NOMO-1 (cell line): Measurements from ENCODE around the gene PCNX2.
"Not testable (repeated sequence)": the region's sequence is repeated elsewhere in the genome, so short reads cannot be mapped to it uniquely, and the experiment has no call there.

ENCODE experiments used
- DNase-seq, 2 experiments: peaks; one replicate each; lab custom pipeline; 2025; ENCODE audit not compliant: unreplicated experiment in 2 of 2; lab: John Stamatoyannopoulos, UW

PCNX2 gene

DNA sequence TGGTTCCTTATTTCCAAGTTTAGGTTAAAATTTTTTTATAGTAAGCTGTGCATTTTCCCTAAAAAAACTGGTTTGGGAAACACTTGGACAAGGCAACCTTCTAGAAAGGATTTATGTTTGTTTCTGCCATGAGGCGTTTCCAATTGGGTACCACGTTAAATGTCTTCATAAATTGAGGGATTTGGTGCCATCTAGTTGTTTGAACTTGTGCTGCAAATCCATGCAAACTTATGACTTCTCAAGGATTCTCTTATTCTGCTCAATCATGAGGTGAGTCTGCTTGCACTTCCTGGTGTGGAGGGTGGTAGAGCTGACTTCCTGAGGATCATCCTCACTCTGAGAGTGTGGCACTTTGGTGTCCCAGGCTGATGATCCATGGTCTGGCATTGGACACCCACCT, 123.3 kb downstream of the PCNX2 start:
- DNase-seq = peak; percentile 20 to 45

DNA sequence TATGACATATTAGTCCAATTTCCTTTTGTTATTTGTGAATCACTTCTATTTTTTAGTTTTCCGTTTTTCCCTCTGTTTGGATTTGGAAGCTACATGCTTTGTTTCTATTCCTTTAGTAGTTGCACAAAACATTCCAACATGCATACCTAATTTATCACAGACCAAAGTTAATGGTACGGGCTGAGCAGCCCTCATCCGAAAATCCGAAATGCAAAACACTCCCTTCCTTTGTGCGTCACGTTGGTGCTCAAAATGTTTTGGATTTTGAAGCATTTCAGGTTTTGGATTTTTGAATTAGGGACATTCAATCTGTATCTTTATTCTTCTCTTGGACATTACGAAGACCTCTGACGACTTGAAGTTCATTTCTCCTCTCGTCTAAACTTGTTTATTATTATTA, 124.8 kb downstream of the PCNX2 start:
- no peak for DNase-seq

DNA sequence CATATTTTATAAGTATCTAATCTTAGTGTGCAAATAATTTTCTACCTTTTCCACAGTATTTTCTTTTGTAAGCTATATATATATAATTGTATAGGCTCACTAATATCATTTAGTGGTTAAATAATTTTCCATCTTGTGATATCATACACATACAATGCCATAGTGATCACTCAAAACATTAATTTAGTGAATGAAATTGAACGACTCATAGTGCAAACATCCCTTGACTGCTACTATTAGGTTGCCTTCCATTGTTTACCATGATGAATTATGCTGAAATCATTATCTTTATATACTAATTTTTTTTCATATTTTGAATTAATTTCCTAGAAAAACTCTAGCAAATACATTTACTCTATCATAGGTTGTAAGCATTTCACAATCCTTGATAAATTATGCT, 127.1 kb downstream of the PCNX2 start:
- no peak for DNase-seq

DNA sequence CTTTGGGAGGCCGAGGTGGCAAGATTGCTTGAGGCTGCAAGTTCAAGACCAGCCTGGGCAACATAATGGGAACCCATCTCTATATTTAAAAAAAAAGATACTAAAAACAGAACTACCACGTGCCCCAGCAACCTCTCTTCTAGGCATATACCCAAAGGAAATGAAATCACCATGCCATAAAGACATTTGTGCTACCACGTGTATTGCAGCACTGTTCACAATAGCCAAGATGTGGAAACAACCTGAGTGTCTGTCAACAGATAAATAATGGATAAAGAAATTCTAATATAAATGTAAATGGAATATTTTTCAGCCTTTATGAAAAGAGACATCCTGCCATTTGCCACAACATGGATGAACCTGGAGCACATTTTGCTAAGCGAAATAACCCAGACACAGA, 128.6 kb downstream of the PCNX2 start:
- no peak for DNase-seq

DNA sequence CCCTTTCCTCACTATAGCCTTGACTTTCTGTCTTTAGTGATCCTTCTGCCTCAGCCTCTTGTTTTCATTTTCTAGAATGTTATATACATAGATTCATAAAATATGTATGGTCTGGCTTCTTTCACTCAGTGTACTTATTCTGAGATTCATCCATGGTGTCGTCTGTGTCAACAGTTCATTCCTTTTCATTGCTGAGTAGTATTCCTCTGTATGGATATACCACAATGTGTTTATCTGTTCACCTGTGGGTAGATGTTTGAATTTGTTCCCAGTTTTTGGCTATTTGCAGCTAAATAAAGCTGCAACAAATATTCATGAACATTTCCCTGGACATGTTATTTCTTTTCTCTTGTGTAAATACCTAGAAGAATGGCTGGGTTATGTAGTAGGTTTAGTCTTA, 131.8 kb downstream of the PCNX2 start:
- DNase-seq = no peak

DNA sequence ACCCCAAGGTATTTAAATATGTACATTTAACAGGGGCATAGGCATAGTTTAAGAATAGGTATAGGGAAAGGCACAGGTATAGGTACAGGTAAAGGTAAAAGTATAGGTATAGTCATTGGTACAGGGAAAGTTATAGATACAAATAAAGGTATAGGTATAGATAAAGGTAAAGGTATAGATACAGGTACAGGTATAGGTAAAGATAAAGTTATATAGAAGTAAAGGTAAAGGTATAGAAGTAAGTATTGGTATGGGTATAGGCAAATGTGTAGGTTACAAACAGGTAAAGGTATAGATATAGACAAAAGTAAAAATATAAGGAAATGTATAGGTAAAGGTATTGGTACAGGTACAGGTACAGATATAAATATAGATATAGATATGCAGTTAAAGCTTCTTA, 137.2 kb downstream of the PCNX2 start:
- DNase-seq = no peak

DNA sequence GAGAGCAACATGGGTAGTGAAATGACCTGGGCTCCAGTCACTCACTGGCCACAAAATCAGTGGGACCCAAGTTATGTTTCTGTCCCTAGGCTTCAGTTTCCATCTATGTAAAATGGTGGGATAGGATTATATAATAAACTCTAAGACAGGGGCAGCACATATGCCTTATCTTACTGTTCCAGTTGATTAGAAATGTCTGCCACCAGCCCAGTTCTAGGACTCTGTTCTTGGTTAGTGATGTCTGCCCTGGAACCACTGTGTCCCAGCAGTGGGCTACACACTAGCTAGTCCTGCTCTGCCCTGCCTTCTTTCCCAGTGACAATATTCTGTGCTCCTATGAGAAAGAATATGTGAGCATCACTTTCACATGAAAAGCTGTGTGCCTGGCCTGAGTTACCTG, 138.3 kb downstream of the PCNX2 start:
- DNase-seq = no peak

DNA sequence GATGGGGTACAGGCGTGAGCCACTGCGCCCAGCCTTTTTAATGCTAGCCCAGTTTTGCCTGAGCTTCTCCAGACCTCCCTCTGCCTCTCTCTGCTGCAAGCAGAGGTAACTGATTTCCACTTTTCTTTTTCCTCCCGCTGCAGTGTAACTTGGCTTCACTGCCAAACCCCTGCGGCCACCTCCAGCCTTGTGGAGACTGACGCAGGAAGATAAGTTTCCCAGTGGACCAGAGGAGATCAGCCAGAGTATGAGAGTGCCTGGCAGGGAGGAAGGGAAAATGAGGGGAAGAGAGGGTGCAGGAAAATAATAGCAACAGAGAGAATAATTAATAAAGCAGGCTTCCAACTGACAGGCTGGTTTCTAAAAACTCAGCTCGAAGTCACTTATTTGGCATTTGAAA, 143.7 kb downstream of the PCNX2 start:
- no peak for DNase-seq

DNA sequence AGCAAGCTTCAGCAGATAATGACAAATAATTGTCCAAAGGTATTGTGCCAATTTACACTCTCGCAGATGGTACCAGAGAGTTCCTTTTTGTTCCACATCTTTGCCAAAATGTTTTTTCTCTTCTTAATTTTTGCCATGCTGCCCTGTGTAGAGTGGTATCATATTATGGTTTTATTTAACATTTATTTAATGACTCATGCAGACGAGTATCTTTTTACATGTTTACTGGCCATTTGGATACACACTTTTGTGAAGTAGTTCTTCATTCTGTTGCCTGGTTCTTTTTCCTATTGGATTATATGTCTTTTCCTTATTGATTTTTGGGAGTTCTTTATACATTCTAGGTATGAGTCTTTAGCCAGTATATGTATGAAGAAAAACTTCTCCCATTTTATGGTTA, 151.1 kb downstream of the PCNX2 start:
- DNase-seq = no peak

DNA sequence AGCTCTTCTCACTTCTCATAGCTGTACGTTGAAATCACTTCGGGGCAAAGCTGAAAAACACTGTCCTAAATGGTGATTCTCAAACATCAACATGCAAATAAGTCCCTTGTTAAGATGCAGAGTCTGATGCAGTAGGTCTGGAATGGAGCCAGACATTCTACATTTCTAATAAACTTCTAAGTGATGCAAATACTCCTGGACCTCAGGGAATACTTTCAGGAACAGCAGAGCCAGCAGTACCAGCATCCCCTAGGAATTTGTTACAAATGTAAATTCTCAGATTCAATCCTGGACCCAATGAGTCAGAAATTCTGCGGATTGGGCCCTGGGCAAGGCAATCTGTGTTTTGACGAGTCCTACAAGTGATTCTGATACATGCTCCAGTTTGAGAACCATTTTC, 152.3 kb downstream of the PCNX2 start:
- DNase-seq = no peak

DNA sequence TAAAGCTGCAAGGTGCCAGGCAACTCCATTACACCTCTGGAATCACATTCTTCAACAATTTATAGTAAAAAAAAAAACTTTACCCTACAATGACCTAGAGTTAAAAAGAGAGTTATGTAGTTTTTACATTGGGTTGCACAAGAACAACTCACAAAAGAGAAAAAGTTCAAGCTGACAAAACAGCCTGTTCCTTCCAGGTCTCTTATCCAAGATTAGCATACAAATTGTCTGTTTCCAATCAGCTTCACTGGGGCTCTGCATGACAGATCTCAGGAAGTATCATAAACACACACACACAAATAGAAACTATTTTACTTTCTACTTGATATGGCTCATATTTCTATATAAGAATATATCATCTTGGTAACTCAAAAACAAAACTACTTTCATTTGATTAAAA, 154.6 kb downstream of the PCNX2 start:
- DNase-seq = no peak

DNA sequence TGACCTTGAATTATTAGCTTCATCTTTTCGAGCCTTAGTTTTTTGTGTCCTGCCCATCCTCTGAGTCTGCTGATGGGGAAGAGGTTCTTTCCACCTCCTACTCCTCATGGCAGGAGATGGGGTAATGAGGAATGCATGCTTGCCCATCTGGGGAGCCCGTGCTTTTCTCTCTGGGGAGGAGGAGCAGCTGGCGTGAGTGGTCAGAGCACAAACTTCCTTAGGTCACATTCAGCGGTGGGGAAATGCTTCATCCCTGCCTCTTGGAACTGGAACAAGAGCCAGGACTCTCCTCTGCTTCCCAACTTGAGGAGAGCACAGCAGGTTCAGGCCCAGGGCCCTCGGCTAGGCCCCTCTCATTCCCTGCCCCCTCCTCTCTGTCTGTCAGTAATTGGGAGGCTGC, 155.0 kb downstream of the PCNX2 start:
- DNase-seq = no peak

DNA sequence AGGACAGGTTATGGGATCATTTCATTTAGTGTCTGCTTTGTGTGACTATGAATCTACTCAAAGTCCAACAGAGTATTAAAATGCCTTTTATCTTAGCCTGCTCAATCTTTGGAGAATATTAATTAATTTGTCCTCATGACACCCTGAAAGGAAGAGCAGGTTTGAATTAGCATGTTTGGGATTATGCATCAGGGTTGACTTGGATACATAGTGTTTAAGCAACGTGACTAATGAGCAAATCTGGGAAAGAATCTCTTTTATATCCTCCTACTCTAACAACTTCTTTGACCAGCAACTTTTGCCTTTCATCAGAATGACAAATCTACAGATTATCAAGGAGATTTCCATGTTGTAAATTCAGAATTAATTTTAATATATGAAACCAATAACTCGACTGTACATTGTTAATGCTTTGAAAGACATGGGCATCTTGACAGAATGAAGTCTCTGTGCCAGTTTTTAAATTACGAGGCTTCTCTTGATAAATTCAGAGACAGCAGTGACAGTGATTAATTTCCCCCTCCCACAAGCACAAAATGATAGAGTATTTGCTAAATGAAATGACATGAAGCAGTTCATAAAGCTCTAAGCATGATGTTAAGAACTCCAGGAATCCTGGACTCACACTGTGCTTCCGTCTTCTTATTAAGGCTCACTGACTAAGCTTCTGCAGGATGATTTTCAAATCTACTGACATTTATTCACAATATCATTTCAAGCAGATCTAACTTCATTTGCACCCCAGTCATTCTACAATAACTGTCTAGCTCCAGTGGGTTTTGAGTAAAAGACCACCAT, 156.5 kb downstream of the PCNX2 start:
- no peak for DNase-seq

DNA sequence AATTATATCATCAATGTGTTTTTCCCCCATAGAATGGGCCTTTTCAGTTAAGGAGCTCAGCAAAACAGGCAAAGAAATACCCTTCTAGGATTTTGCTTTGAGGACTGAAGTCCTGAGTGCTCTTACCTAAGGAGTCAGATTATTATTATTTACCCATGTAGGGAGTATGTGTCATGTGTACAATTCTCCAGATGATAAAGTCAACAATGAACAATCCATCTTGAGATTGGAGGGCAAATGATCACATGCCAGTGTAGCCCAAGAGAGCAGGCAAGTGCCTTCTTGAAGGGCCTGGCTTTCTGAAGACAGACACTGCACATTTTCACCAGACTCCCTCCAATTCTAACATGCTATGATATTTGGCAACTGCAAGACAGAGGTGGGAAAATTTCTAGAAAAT, 159.7 kb downstream of the PCNX2 start:
- DNase-seq = no peak

DNA sequence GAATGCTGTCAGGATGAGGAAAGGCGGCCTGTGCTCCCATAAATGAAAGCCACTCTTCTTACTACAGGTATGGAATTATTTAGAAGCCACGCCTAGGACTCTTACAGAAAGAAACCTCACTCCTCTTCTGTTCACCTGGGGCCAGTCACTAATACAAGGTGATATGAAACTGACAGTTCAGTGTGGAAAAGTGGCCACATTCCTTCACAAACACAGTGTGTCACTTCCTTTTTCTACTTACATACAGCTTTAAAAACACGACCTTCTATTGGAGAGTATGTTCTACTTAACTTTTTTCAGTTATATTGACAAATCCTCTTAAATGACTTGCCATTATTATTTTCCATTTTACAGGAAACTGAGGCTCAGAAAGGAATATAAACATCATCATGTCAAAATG, 163.1 kb downstream of the PCNX2 start:
- DNase-seq = peak in 1 of 2 experiments; percentile 14

DNA sequence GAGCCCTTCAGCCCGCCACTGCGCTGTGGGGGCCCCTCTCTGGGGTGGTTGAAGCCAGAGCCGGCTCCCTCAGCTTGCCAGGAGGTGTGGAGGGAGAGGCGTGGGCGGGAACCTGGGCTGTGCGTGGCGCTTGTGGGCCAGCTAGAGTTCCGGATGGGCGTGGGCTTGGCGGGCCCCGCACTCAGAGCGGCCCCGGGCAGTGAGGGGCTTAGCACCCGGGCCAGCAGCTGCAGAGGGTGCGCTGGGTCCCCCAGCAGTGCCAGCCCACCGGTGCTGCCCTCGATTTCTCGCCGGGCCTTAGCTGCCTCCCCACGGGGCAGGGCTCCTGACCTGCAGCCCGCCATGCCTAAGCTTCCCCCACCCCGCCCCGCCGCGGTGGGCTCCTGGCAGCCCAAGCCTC, 166.5 kb downstream of the PCNX2 start:
- DNase-seq = not testable (repeated sequence)

DNA sequence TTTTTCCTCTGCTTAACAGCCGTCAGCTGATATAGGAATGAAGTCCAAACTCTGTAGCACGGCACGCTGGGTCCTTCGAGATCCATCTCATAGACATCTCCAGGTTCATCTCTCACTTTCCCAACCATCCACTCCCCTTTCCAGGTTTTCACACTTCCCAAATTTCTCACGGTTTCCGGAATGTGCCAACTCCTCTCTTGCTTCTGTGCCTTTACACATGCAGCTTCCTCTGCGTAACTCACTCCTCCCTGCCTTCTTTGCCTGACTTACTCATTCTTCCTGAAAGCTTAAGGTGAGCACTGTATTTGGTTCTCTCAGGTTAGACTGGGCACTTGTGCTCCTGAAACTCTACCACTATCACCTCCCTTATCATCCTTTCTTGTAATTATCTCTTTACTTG, 168.4 kb downstream of the PCNX2 start:
- DNase-seq = no peak

DNA sequence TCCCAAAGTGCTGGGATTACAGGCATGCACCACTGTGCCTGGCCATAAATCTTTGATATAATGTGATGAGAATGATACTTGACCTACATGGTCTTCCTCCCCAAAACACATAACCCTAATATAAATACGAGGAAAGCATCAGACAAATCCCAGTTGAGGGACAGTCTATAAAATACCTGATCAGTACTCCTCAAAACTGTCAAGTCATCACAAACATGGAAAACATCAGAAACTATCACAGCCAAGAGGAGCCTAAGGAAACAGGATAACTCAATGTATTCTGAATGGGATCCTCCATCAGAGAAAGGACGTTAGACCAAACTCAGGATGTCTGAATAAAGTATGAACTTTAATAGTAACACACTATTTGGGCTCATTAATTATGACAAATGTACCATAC, 172.7 kb downstream of the PCNX2 start:
- DNase-seq = no peak

DNA sequence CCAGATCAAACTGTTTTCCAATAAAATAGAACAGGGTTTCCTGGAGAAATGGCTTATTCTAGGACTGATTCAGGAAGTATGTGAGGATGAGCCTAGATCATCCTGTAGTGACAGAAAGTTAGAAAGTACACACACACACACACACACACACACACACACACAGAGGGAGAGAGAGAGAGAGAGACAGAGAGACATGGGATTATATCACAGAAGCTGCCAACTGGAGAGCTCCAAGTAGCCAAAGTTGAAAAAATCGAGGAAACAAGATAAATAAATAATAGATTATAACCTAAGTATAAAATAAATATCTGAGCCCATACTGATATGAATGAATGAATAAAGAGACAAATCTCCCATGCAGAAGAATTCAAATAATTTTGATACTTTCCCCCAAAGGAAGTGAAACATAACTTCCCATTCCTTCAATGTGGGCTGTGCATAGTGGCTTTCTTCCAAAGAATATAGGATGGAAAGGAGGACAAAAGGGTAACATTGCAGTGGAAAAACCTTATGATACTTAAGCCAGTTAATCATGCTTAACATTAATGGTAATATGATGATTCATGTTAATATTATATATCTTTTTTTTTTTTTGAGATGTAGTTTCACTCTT, 173.5 kb downstream of the PCNX2 start:
- DNase-seq = no peak

DNA sequence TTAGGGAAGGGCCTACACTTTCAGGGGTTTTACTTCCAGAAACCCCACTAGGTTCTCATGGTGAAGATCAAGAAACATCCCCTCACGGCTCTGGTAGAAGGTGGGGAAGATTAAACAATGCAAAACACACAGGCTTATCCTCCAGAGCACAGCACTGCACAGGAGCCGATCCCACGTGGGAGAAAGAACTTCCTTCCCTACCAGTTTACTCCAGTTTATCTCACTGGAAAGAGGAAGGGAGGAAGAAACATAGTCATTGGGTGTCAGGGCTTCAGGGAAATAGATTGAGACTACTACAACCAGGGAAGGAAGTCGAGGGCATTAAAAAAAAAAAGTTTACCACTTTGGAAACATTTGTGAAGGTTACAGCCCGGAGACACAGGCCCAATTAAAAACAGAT, 180.7 kb downstream of the PCNX2 start:
- DNase-seq = peak; percentile 23 to 59

DNA sequence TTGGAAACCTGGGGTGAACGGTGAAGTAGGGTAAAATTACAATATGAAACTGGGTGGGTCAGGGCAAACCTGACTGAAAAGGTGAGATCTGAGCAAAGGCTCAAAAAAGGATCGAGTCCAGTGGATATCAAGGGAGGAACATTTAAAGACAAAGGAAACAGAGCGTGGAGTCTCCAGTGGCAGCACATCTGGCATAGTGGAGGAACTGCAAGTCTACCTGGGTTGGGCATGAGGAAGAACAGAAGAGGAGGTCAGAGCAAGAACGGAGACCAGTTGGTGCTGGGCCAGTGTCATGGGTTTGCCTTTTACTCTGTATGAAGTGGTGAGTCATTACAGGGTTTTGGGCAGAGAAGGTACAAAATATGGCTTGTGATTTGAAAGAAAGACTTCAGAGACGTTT, 181.4 kb downstream of the PCNX2 start:
- peak; percentile 7 to 22 for DNase-seq

DNA sequence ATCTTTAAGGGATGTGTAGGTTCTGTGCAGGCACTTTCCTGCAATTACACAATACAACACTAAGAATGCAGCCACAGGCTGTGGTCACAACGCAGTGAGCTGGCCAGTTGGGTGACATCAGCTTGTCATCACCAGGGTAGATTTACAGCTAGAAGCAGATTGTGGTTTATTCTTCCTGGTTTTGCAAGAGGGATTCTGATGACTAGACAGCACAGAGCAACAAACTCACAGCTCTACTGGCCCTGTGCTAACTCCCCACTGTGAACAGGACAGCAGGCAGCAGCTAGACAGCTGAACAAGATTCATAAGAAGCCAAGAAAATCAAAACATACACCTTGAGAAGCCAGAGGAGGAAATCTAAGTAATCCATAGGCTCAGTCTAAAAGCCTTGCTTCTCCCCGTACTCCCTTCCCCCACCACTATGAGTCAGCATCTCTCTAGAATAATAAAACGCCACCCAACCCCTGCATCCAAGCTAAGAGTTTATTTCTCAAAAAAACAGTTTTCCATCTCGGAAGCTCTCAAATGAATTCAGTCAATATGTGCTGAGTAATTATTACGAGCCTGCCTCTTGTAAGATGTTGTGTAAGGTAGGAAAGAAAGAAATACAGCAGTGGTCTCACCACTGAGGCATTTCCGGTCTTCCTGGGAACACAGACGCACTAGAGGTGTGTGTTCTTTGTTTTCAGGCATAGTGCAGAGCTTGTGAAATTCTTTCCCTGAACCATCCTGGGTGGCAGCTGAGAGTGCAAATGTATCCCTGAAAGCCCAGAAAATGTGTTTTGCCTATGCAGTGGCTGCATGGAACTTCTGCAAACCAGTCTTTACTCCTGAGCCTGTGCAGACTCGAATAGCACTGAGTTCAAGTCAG, 182.3 kb downstream of the PCNX2 start:
- peak; percentile 95 to 99 for DNase-seq
